GM12875 (cell line): ENCODE data around the gene SRMS.

ENCODE experiments used
- H3K4me3 ChIP-seq: one replicate; pipeline ENCODE4 v1.5.1; 2011; ENCODE audit warnings: low read depth, low read length, control low read depth
- CTCF ChIP-seq: IDR thresholded peaks from 2 replicates; pipeline ENCODE4 v1.5.1; 2011; ENCODE audit warnings: low read depth, mild to moderate bottlenecking, control low read depth, inconsistent platforms, low read length, moderate library complexity, borderline replicate concordance; ENCODE audit not compliant: insufficient read depth

Gene SRMS

GRCh38 chr20:63552481-63553249, 5.1 kb upstream of the SRMS start:
- no peak for TF ChIP-seq CTCF
- no peak overlapping the region for H3K4me3 ChIP-seq

GRCh38 chr20:63551068-63551467, 3.5 kb upstream of the SRMS start:
- H3K4me3 ChIP-seq = no peak overlapping the region
- no peak for TF ChIP-seq CTCF

GRCh38 chr20:63549679-63550282, 2.2 kb upstream of the SRMS start:
- TF ChIP-seq CTCF = no peak
- no peak overlapping the region for H3K4me3 ChIP-seq

GRCh38 chr20:63549019-63549418, 1.5 kb upstream of the SRMS start:
- TF ChIP-seq CTCF = no peak
- no peak overlapping the region for H3K4me3 ChIP-seq

- TF ChIP-seq CTCF = no peak
- no peak overlapping the region for H3K4me3 ChIP-seq
These were observed 993 bp upstream of the SRMS start for GRCh38 chr20:63548542-63548941.

GRCh38 chr20:63546956-63547724, 409 bp downstream of the SRMS start:
- TF ChIP-seq CTCF = no peak
- no peak overlapping the region for H3K4me3 ChIP-seq
